ENCODE results near the gene DARS2.

DNA sequence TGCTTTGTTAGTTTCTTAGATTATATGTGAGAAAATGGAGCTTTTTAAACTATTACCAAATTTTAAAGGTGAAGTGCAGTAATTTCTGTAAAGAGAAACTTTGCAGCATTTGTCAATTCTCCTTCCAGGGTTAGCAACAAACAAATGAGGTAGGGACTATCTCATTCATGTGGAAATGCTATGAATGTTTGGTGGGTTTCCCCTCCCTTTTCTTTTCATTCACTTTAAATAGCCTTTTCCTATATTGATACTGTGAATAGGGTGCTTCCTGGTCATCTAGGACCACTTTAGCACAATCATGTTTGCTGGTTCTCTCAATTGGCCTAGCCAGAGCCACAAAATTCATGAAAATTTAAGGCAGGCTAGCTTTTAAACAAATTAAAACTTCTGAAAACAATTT is 64.3 kb downstream of the DARS2 start:
- no peak for TF ChIP-seq EZH2 (IDR thresholded peaks at IDR 0.05; ENCODE audit: borderline replicate concordance, insufficient read depth, low read depth, low read length, poor library complexity, severe bottlenecking)
- TF ChIP-seq, protein P1, sequence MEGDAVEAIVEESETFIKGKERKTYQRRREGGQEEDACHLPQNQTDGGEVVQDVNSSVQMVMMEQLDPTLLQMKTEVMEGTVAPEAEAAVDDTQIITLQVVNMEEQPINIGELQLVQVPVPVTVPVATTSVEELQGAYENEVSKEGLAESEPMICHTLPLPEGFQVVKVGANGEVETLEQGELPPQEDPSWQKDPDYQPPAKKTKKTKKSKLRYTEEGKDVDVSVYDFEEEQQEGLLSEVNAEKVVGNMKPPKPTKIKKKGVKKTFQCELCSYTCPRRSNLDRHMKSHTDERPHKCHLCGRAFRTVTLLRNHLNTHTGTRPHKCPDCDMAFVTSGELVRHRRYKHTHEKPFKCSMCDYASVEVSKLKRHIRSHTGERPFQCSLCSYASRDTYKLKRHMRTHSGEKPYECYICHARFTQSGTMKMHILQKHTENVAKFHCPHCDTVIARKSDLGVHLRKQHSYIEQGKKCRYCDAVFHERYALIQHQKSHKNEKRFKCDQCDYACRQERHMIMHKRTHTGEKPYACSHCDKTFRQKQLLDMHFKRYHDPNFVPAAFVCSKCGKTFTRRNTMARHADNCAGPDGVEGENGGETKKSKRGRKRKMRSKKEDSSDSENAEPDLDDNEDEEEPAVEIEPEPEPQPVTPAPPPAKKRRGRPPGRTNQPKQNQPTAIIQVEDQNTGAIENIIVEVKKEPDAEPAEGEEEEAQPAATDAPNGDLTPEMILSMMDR (IDR thresholded peaks at IDR 0.05), result no peak

Data from B cell (primary cell).